ENCODE measurements around the gene MEGF6. TPM values are rescaled to one million over a fixed set of nuclear protein-coding genes. Genes with fewer than 3 reads are reported as not detected.

The MEGF6 gene, protein sequence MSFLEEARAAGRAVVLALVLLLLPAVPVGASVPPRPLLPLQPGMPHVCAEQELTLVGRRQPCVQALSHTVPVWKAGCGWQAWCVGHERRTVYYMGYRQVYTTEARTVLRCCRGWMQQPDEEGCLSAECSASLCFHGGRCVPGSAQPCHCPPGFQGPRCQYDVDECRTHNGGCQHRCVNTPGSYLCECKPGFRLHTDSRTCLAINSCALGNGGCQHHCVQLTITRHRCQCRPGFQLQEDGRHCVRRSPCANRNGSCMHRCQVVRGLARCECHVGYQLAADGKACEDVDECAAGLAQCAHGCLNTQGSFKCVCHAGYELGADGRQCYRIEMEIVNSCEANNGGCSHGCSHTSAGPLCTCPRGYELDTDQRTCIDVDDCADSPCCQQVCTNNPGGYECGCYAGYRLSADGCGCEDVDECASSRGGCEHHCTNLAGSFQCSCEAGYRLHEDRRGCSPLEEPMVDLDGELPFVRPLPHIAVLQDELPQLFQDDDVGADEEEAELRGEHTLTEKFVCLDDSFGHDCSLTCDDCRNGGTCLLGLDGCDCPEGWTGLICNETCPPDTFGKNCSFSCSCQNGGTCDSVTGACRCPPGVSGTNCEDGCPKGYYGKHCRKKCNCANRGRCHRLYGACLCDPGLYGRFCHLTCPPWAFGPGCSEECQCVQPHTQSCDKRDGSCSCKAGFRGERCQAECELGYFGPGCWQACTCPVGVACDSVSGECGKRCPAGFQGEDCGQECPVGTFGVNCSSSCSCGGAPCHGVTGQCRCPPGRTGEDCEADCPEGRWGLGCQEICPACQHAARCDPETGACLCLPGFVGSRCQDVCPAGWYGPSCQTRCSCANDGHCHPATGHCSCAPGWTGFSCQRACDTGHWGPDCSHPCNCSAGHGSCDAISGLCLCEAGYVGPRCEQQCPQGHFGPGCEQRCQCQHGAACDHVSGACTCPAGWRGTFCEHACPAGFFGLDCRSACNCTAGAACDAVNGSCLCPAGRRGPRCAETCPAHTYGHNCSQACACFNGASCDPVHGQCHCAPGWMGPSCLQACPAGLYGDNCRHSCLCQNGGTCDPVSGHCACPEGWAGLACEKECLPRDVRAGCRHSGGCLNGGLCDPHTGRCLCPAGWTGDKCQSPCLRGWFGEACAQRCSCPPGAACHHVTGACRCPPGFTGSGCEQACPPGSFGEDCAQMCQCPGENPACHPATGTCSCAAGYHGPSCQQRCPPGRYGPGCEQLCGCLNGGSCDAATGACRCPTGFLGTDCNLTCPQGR (N-terminal part only)
- 9.5 TPM for total RNA-seq
- long read RNA-seq, partial matches to known transcripts, result 2 of 15 reads
- long read RNA-seq, other reads (novel, unspliced or antisense), result 13 of 15 reads

DNA sequence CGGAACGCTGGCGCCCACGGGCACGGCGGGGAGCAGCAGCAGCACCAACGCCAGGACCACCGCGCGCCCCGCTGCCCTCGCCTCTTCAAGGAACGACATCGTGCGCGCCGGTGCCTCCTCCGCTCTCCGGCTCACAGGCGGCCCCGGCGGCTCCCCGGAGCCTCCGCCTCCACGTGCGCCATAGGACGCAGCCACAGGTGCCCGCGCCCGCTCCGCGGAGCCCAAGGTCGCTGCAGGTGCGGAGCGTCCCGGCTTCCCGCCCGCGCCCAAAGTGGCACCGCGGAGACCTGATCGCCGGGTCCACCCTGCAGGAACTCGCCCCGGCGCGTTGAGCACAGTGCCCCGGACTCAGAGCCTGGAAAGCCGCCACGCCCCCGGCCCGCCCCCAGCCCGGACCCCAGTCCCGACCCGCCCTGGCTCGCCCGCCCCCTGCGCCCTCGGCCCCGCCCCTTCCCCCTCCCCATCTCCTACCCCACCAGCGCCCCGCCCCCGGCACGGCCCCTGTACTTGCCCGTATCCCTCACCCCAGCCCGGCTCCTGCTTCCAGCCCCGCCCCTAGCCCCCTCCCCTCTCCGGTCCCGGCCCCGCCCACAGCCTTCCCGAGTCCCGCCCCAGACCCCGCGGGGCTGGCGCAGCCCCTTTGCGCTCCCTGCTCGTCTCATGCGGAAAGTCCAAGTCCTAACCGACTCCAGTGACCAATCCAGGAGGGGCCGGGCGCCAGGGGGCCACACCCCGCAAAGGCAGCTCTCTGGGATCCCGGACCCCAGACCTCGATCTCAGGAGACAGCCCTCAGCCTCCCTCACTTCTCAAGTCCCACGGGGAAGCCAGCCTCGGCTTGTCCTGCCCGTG lies at the start of gene MEGF6:
TSS of gene MEGF6 (minus strand) at position 339 of the 850 bp plus-strand sequence. CDS start at position 99, 240 bp downstream.
- Histone ChIP-seq H3K4me3 (peak within 1 kb of the TSS; percentile 60), H3K27me3 (ENCODE audit: low read depth) (peaks cover 92% of the 10 kb centered on the region)

DNA sequence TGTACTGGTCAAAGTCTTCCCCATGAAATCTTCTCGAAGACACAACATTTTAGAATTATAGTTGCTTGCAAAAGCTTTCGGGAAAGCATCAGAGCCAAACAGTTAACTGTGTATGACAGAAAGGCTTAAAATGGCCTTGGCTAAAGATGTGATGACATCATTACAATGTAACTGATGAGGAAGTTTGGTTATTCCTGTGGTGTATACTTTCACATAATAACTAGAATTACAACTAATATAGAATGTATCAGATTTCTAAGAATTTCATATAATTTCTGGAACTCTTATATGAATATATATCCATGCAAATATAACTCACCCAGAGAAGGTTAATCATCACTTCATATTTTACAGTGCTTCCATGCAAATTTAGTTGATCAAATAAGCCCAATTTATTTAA lies 49.4 kb upstream of the MEGF6 start:
- H3K9me3 ChIP-seq (replicated peaks), result no peaks in the 10 kb centered on the region
- H3K4me3 ChIP-seq, result no peak overlapping the region
- H3K27ac ChIP-seq (replicated peaks), result no peak overlapping the region
- no peak for DNase-seq
- intact Hi-C loops (cut with micrococcal nuclease), result no loop called here
- H3K36me3 ChIP-seq, result no peaks in the 10 kb centered on the region
- TF ChIP-seq, protein P1, sequence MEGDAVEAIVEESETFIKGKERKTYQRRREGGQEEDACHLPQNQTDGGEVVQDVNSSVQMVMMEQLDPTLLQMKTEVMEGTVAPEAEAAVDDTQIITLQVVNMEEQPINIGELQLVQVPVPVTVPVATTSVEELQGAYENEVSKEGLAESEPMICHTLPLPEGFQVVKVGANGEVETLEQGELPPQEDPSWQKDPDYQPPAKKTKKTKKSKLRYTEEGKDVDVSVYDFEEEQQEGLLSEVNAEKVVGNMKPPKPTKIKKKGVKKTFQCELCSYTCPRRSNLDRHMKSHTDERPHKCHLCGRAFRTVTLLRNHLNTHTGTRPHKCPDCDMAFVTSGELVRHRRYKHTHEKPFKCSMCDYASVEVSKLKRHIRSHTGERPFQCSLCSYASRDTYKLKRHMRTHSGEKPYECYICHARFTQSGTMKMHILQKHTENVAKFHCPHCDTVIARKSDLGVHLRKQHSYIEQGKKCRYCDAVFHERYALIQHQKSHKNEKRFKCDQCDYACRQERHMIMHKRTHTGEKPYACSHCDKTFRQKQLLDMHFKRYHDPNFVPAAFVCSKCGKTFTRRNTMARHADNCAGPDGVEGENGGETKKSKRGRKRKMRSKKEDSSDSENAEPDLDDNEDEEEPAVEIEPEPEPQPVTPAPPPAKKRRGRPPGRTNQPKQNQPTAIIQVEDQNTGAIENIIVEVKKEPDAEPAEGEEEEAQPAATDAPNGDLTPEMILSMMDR (IDR thresholded peaks at IDR 0.05; ENCODE audit: borderline replicate concordance), result no peak
- H3K27me3 ChIP-seq (ENCODE audit: low read depth), result peaks cover 49% of the 10 kb centered on the region
- no peaks in the 10 kb centered on the region for H3K4me1 ChIP-seq

More for the DNA sequence above, at the start of gene MEGF6:
- DNase-seq, result peak; percentile 49
- peaks cover 18% of the 10 kb centered on the region for H3K4me1 ChIP-seq
- no peaks in the 10 kb centered on the region for H3K36me3 ChIP-seq
- H3K9me3 ChIP-seq (replicated peaks), result no peaks in the 10 kb centered on the region
- intact Hi-C loops (cut with micrococcal nuclease), result no loop called here
- no peak within 1 kb of the TSS for H3K27ac ChIP-seq (replicated peaks)
- TF ChIP-seq, protein P1 (IDR thresholded peaks at IDR 0.05; ENCODE audit: borderline replicate concordance), result no peak

DNA sequence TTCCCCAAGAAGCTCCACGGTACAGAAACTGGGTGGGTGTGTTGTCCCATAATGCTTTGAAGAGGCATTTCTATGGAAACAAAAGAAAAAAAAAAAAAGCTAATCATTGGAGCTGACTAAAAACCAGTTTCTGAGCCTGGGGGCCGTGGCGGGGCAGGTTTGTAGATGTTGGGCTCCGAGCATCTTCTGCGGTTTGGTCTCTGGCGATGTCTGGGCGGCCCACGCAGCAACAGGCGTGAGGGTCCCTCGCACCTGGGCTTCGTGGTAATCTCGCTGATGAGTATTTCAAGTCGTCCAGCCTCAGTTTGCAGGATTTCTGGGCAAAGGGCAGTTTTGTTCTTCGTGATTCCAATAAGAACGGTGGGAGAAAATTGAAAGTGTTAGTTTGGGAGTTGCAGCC lies 47.8 kb upstream of the MEGF6 start:
- no peak overlapping the region for H3K4me3 ChIP-seq
- no peaks in the 10 kb centered on the region for H3K36me3 ChIP-seq
- no peak overlapping the region for H3K27ac ChIP-seq (replicated peaks)
- intact Hi-C loops (cut with micrococcal nuclease), result no loop called here
- peaks cover 10% of the 10 kb centered on the region for H3K4me1 ChIP-seq
- DNase-seq, result peak; percentile 11
- TF ChIP-seq, protein P1 (IDR thresholded peaks at IDR 0.05; ENCODE audit: borderline replicate concordance), result no peak
- peaks cover 64% of the 10 kb centered on the region for H3K27me3 ChIP-seq (ENCODE audit: low read depth)
- H3K9me3 ChIP-seq (replicated peaks), result no peaks in the 10 kb centered on the region

DNA sequence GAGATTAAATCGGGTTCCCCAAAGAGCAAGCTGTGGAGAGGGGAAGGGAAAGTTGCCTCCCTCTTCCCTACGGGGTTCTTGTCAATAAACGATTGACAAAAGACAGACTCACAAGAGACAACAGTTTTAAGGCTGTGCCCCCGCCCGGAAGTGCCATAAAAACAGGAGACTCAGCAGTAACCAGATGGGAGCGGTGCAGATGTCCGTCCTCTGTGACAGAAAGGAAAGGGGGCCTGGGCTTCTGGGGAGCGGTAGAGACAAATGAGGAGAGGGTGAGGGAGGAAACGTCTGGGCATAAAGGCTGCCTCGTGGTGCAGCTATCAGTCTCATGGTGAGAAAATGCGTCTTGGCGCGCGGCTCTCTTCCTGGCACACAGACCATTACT lies 46.9 kb upstream of the MEGF6 start:
- intact Hi-C loops (cut with micrococcal nuclease), result no loop called here
- TF ChIP-seq, protein P1 (IDR thresholded peaks at IDR 0.05; ENCODE audit: borderline replicate concordance), result no peak
- DNase-seq, result no peak
- no peaks in the 10 kb centered on the region for H3K9me3 ChIP-seq (replicated peaks)
- H3K27ac ChIP-seq (replicated peaks), result no peak overlapping the region
- peaks cover 11% of the 10 kb centered on the region for H3K4me1 ChIP-seq
- H3K27me3 ChIP-seq (ENCODE audit: low read depth), result peaks cover 65% of the 10 kb centered on the region
- no peaks in the 10 kb centered on the region for H3K36me3 ChIP-seq
- H3K4me3 ChIP-seq, result no peak overlapping the region
